GM18498 (cell line): ENCODE measurements around the gene LMNB1.
"Not testable (repeated sequence)": the region's sequence is repeated elsewhere in the genome, so short reads cannot be mapped to it uniquely, and the experiment has no call there.

Source experiments
- ATAC-seq: cut with Tn5 transposase; IDR thresholded peaks from one replicate; pipeline ENCODE4 v1.9.1; 2021; ENCODE audit warnings: mild to moderate bottlenecking, moderate library complexity; ENCODE audit not compliant: unreplicated experiment

Gene LMNB1

GRCh38 chr5:126776499-126777256, at the start of gene LMNB1:
Gene LMNB1, plus strand, starts transcription at chr5:126777136. Its CDS starts 373 bp downstream, at chr5:126777509.
- peak; percentile 71 for ATAC-seq

- ATAC-seq = no peak
Observed at GRCh38 chr5:126732716-126733115, 44.2 kb upstream of the LMNB1 start.

- ATAC-seq = not testable (repeated sequence)
Observed at GRCh38 chr5:126734573-126734972, 42.4 kb upstream of the LMNB1 start.

- ATAC-seq = no peak
Observed at GRCh38 chr5:126736141-126736540, 40.8 kb upstream of the LMNB1 start.

- ATAC-seq = no peak
Observed at GRCh38 chr5:126741361-126741760, 35.6 kb upstream of the LMNB1 start.

GRCh38 chr5:126742425-126742824, 34.5 kb upstream of the LMNB1 start:
- ATAC-seq = no peak

GRCh38 chr5:126744836-126745235, 32.1 kb upstream of the LMNB1 start:
- no peak for ATAC-seq

- no peak for ATAC-seq
Observed at GRCh38 chr5:126745259-126745992, 31.5 kb upstream of the LMNB1 start.

GRCh38 chr5:126746290-126746689, 30.6 kb upstream of the LMNB1 start:
- ATAC-seq = no peak

GRCh38 chr5:126752081-126752785, 24.7 kb upstream of the LMNB1 start:
- no peak for ATAC-seq

- ATAC-seq = no peak
Observed at GRCh38 chr5:126753227-126753626, 23.7 kb upstream of the LMNB1 start.

GRCh38 chr5:126754609-126755008, 22.3 kb upstream of the LMNB1 start:
- no peak for ATAC-seq

GRCh38 chr5:126755593-126755992, 21.3 kb upstream of the LMNB1 start:
- no peak for ATAC-seq

GRCh38 chr5:126757713-126758357, 19.1 kb upstream of the LMNB1 start:
- ATAC-seq = no peak

- ATAC-seq = no peak
Observed at GRCh38 chr5:126763371-126763770, 13.6 kb upstream of the LMNB1 start.

- peak; percentile 18 for ATAC-seq
Observed at GRCh38 chr5:126769703-126770102, 7.2 kb upstream of the LMNB1 start.

GRCh38 chr5:126773536-126773935, 3.4 kb upstream of the LMNB1 start:
- not testable (repeated sequence) for ATAC-seq

- ATAC-seq = not testable (repeated sequence)
Observed at GRCh38 chr5:126774595-126774994, 2.3 kb upstream of the LMNB1 start.

- peak; percentile 24 for ATAC-seq
Observed at GRCh38 chr5:126777257-126777974, 480 bp downstream of the LMNB1 start.

- ATAC-seq = peak; percentile 66
Observed at GRCh38 chr5:126777975-126778674, 1.2 kb downstream of the LMNB1 start.
